MM.1S (cell line): ENCODE measurements around the gene TMEM132E.

ENCODE experiments used
- DNase-seq: peaks from one replicate; pipeline ENCODE4 v3.0.0-alpha.2; 2015
- H2AFZ ChIP-seq: fragments of 300-600 bp; sonication (generic); 2 replicates; pipeline ENCODE4 v1.6.0; 2016; ENCODE audit warnings: antibody characterized with exemption, low read length
- H3F3A ChIP-seq: fragments of 300-600 bp; sonication (generic); 2 replicates; pipeline ENCODE4 v1.6.1; 2016; ENCODE audit warnings: mild to moderate bottlenecking, antibody characterized with exemption, low read length, moderate library complexity, mixed read lengths; ENCODE audit not compliant: insufficient read depth
- H3K27ac ChIP-seq: fragments of 300-600 bp; sonication (generic); 2 replicates; pipeline ENCODE4 v1.5.1; 2016; ENCODE audit warnings: mild to moderate bottlenecking, low read length
- H3K27me3 ChIP-seq: fragments of 300-600 bp; sonication (generic); replicated peaks from 2 replicates; pipeline ENCODE4 v1.6.0; 2016; ENCODE audit warnings: low read length; ENCODE audit not compliant: insufficient read depth
- H3K36me3 ChIP-seq: fragments of 300-600 bp; sonication (generic); replicated peaks from 2 replicates; pipeline ENCODE4 v1.6.1; 2016; ENCODE audit warnings: mild to moderate bottlenecking, low read length, mixed read lengths; ENCODE audit not compliant: insufficient read depth
- H3K4me1 ChIP-seq: fragments of 300-600 bp; sonication (generic); 2 replicates; pipeline ENCODE4 v1.6.1; 2016; ENCODE audit warnings: low read length, mixed read lengths
- H3K4me2 ChIP-seq: fragments of 300-600 bp; sonication (generic); 2 replicates; pipeline ENCODE4 v1.6.0; 2016; ENCODE audit warnings: low read depth, low read length
- H3K4me3 ChIP-seq: fragments of 300-600 bp; sonication (generic); 2 replicates; pipeline ENCODE4 v1.5.1; 2016; ENCODE audit warnings: low read length, mixed read lengths
- H3K79me2 ChIP-seq: fragments of 300-600 bp; sonication (generic); 2 replicates; pipeline ENCODE4 v1.6.1; 2016; ENCODE audit warnings: mixed run types, low read length, mixed read lengths
- H3K9ac ChIP-seq: fragments of 300-600 bp; sonication (generic); 2 replicates; pipeline ENCODE4 v1.6.1; 2016; ENCODE audit warnings: low read length, mixed read lengths
- H3K9me2 ChIP-seq: fragments of 300-600 bp; sonication (generic); replicated peaks from 2 replicates; pipeline ENCODE4 v1.6.1; 2016; ENCODE audit warnings: mild to moderate bottlenecking, low read length, mixed read lengths; ENCODE audit not compliant: insufficient read depth
- H3K9me3 ChIP-seq: fragments of 300-600 bp; sonication (generic); replicated peaks from 2 replicates; pipeline ENCODE4 v1.6.1; 2016; ENCODE audit warnings: mild to moderate bottlenecking, low read length, mixed read lengths; ENCODE audit not compliant: insufficient read depth
- H4K20me1 ChIP-seq: fragments of 300-600 bp; sonication (generic); 2 replicates; pipeline ENCODE4 v1.6.1; 2016; ENCODE audit warnings: mild to moderate bottlenecking, low read length, moderate library complexity, mixed read lengths; ENCODE audit not compliant: insufficient read depth
- EZH2 ChIP-seq: fragments of 300-600 bp; sonication (generic); optimal IDR thresholded peaks from 2 replicates; pipeline ENCODE3; 2017; ENCODE audit warnings: low read depth, mild to moderate bottlenecking, antibody characterized with exemption, low read length, mixed read lengths
- EZH2phosphoT487 ChIP-seq: fragments of 300-600 bp; sonication (generic); IDR thresholded peaks from 2 replicates; pipeline ENCODE4 v1.6.1; 2018; ENCODE audit warnings: antibody characterized with exemption, low read length
- TF ChIP-seq, protein P1 (sequence below): fragments of 300-600 bp; sonication (generic); IDR thresholded peaks from 2 replicates; pipeline ENCODE4 v1.5.1; 2016; ENCODE audit warnings: antibody characterized with exemption, low read length, mixed read lengths

The TMEM132E gene

GRCh38 chr17:34623856-34624766, 44.7 kb downstream of the TMEM132E start:
- no peaks in the 10 kb centered on the region for H4K20me1 ChIP-seq
- no peak overlapping the region for H3K4me2 ChIP-seq
- no peak overlapping the region for H3K9ac ChIP-seq
- H3K27me3 ChIP-seq = peaks cover 18% of the 10 kb centered on the region; the same call in 1 of the 2 replicates
- H3K4me1 ChIP-seq = no peaks in the 10 kb centered on the region
- H3K4me3 ChIP-seq = no peak overlapping the region
- no peaks in the 10 kb centered on the region for H3K36me3 ChIP-seq
- TF ChIP-seq, protein P1, sequence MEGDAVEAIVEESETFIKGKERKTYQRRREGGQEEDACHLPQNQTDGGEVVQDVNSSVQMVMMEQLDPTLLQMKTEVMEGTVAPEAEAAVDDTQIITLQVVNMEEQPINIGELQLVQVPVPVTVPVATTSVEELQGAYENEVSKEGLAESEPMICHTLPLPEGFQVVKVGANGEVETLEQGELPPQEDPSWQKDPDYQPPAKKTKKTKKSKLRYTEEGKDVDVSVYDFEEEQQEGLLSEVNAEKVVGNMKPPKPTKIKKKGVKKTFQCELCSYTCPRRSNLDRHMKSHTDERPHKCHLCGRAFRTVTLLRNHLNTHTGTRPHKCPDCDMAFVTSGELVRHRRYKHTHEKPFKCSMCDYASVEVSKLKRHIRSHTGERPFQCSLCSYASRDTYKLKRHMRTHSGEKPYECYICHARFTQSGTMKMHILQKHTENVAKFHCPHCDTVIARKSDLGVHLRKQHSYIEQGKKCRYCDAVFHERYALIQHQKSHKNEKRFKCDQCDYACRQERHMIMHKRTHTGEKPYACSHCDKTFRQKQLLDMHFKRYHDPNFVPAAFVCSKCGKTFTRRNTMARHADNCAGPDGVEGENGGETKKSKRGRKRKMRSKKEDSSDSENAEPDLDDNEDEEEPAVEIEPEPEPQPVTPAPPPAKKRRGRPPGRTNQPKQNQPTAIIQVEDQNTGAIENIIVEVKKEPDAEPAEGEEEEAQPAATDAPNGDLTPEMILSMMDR = no peak
- TF ChIP-seq EZH2 (no peak), EZH2phosphoT487 (no peak)
- H3K9me3 ChIP-seq = no peaks in the 10 kb centered on the region
- no peaks in the 10 kb centered on the region for H3F3A ChIP-seq
- H2AFZ ChIP-seq = no peak overlapping the region
- H3K9me2 ChIP-seq = no peaks in the 10 kb centered on the region
- no peak overlapping the region for H3K27ac ChIP-seq
- no peaks in the 10 kb centered on the region for H3K79me2 ChIP-seq
- DNase-seq = no peak

DNA sequence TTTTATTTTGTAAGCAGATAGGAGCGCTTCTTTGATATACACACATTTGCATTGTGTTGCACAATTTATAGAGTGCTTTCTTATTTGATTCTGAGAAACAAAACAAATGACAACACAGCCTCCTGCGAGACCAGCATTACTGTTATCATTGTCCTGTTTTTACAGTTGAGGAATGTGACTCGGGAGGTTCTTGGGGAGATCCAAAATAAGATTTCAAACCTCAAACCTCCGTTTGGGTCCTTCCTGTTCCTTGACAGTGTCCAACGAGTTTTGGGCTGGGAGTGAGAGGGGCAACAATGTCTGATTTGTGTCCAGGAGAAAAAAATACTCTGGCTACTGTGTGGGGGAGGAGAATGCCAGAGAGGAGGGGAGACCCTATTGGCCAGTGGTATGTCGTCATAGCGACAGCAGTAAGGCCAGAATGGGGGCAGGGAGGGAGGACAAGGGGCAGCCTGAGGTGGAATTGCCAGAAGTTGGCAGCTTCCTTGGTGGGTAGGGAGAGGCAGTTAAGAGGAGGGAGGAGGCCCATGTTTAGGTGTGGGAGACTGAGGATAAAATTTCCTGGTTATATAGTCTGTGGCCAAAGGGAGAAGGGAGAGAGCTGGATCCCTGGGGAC, 45.5 kb downstream of the TMEM132E start:
- H3K36me3 ChIP-seq = no peaks in the 10 kb centered on the region
- H3F3A ChIP-seq = no peaks in the 10 kb centered on the region
- H2AFZ ChIP-seq = no peak overlapping the region
- no peak for DNase-seq
- H3K27me3 ChIP-seq = peaks cover 18% of the 10 kb centered on the region; the same call in 1 of the 2 replicates
- H3K9me2 ChIP-seq = no peaks in the 10 kb centered on the region
- H3K79me2 ChIP-seq = no peaks in the 10 kb centered on the region
- no peaks in the 10 kb centered on the region for H3K9me3 ChIP-seq
- H3K4me1 ChIP-seq = no peaks in the 10 kb centered on the region
- no peak overlapping the region for H3K9ac ChIP-seq
- H3K4me3 ChIP-seq = no peak overlapping the region
- TF ChIP-seq EZH2 (no peak), EZH2phosphoT487 (no peak)
- TF ChIP-seq, protein P1 = no peak
- H4K20me1 ChIP-seq = no peaks in the 10 kb centered on the region
- no peak overlapping the region for H3K27ac ChIP-seq
- no peak overlapping the region for H3K4me2 ChIP-seq

GRCh38 chr17:34626121-34626681, 46.8 kb downstream of the TMEM132E start:
- H3K9me2 ChIP-seq = no peaks in the 10 kb centered on the region
- no peak for DNase-seq

More at GRCh38 chr17:34626121-34626681, 46.8 kb downstream of the TMEM132E start:
- Histone ChIP-seq H3K4me3 (no peak overlapping the region), H3K79me2 (no peaks in the 10 kb centered on the region), H3K36me3 (no peaks in the 10 kb centered on the region), H3K4me1 (no peaks in the 10 kb centered on the region), H3K27me3 (peaks cover 18% of the 10 kb centered on the region; the same call in 1 of the 2 replicates), H3K9ac (no peak overlapping the region), H3K27ac (no peak overlapping the region), H3K9me3 (no peaks in the 10 kb centered on the region), H2AFZ (no peak overlapping the region), H3K4me2 (no peak overlapping the region), H4K20me1 (no peaks in the 10 kb centered on the region), H3F3A (no peaks in the 10 kb centered on the region)
- TF ChIP-seq EZH2phosphoT487 (no peak), EZH2 (no peak)
- TF ChIP-seq, protein P1 = no peak
